CD4-positive, alpha-beta T cell treated with Interleukin-10 for 1 hour (primary cell): ENCODE measurements around the gene MGAT5.

Experiments
- DNase-seq: peaks from one replicate; pipeline ENCODE4 v3.0.0-alpha.2; 2020

MGAT5 gene

DNA sequence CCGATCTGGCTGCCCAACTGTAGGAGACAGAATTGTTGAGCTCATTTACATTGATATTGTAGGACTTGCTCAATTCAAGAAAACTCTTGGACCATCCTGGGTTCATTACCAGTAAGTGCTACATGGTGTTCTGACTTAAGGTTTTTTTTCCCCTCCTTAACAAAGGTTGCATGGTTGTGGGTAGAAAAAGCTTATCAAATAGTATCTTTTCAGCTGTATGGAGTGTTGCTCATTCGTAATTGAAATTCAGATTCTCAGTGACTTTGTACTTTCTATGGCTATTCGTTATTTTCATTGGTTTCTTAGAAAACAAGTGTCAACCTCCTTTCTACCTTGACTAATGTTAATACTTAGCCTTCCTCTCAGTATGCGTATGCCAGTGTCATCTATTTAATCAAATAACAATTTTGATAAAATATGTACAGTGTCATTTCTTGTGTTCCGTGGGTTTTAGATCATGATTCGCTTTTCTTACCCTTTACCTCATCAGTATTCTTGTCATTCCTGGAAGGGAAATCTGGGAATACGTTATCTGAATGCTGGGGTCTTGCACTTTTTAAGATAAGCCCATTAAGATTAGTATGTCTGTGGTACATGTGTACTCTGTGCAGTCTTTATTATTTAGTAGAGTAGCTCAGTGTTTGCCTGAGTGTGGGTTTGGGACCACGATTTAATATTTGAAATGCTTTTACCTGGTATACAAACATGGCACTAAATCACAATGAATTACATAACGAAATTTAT lies 91.3 kb downstream of the MGAT5 start:
- no peak for DNase-seq

DNA sequence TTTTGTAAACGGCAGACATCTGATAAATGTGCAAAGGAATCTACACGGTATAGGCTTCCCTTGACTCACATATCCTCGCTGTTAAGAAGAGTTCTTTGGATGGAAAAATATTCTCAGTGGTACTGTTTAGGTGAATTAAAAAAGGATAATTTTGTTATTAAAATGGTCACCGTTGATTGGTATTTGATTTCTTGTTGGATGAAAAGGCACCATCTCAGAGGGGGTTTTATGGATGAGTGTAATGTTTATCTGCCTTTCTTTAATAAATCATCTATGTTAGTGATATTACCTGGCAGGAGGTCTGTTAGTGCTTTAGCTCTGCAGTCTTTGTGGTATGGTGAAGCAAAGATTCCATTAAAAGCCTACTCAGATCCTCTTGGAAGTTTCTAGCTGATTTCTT lies 92.3 kb downstream of the MGAT5 start:
- no peak for DNase-seq

DNA sequence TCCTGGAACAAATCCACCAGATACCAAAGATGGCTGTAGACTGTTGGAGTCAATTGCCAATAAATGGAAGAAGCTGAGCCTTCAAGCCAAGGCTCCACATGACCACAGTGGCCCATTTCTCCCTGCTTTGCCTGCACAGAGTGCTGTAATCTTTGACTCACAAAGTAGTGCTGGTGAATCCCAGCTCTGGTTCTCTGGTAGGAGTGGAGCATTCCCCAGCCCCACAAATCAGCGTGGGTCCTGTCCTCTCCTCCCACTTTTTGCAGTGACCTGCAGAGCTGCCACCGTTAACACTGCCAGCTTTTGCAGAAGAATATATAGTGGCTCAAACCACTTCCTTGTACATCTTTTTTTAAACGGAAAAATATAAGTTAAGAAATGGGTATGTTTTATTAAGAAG lies 93.9 kb downstream of the MGAT5 start:
- DNase-seq = no peak

DNA sequence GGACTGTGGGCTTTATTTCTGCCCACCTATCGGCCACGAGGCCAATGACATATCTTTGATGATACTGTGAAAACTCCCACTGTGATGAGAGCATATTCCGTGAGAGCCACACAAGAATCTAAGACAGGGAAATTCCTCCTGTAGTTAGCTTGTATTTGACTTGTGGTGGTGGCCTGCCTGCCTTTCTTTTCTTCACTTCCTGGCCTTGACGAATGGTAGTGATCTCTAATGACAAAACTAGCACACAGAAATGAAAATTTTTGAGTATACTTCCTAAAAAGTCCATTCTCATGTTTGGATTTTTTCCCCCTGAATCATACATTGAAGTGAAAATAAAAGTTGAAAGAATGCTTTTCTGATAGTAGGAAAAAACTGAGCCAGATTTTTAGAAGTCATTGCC lies 94.4 kb downstream of the MGAT5 start:
- no peak for DNase-seq

DNA sequence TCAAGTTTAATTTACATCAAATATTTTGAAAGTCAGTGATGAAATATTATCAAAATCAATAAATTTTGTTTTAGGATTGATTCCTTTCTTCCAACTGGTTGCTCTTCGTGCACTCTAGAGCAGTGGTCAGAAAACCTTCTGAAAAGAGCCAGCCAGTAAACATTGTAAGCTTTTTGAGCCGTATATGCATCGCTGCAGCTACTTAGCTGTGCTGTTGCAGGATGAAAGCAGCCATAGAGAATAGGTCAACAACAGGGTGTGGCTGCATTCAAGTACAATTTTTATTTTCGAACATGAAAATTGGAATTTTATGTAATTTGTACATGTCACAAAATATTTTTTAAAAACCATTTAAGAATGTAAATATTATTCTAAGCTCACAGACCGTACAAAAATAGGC lies 94.9 kb downstream of the MGAT5 start:
- no peak for DNase-seq

DNA sequence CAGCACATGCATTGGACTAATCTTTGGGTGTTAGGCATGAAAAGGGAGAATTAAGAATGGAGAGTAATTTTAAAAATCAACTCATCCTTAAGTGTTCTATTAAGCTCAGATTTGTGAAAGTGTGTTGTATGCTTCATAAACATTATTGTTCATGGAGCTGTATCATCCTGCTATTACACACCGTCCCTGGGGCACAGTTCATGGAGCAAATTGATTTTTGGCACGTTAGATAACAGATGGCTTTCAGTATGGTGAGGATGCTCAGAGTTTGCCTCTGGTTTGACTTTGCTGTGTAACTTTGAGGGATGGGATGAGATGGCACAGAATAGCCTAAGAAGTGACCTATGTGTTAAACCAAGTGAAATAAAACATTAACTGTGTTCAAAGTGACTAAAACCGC lies 97.1 kb downstream of the MGAT5 start:
- DNase-seq = no peak

DNA sequence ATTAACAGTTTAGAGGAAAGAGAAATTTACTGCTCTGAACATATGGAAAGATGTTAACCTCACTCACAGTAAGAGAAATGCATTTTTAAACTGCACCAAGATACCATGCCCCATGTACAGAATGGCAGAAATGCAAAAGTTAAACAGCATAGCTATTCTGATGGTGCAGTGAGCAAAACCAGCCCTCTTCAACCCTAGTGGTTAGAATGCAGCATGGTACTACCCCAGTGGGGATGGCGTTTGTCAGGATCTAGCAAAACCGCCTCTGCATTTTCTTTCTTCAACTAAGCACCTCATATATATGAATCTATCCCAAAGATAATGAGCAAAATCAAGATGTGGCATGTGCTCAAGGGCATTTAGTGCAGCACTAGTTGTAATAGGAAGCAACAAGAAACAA lies 98.0 kb downstream of the MGAT5 start:
- no peak for DNase-seq

DNA sequence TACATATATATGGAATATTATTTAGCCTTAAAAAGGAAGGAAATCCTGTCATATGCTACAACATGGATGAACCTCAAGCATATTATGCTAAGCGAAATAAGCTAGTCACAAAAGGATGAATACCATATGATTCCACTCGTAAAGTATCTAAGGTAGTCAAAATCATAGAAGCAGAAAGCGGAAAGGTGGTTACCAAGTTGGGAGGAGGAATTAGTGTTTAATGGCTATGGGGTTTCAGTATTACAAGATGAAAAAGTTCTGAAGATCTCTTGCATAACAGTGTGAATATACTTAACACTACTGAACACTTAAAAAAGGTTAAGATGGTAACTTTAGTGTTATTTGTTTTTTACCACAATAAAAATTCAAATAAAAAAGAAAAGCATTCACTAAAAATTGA lies 99.0 kb downstream of the MGAT5 start:
- no peak for DNase-seq

DNA sequence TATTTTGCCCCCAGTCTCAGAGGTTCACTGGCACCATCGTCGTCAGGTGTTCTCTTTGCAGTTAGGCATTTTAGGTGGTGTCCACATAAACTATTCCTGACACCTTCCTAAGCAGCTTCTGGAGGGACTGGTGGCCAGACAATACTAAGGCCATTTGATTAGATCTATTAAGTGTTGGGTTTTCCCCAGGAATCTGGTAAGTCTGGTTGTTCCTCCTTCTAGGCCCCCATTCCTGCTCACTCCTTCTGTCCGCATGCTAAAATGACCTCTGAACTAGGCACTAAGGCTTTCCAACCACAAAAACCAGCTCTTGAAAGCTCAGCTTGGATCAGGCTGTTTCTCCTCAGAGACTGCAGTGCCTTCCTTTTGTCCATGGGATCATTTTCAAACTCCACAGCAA lies 100.7 kb downstream of the MGAT5 start:
- DNase-seq = no peak

DNA sequence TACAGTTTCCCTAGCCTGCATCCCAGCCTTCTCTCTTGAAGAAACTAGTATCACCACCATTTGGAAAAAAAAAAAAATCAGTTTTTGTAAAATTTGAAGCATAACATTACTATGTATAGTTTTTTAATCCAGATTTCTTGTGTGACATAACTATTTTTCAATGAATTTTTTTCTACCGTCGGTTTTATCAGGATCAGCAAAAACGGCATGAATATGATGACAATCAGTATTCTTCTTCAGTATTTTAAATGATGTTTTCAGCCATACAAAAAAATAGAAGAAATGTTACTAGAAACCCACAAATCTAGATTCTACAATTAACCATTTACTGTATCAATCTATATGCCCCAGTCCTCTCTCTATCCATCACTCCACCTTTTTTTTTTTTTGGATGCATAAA lies 103.9 kb downstream of the MGAT5 start:
- DNase-seq = no peak

DNA sequence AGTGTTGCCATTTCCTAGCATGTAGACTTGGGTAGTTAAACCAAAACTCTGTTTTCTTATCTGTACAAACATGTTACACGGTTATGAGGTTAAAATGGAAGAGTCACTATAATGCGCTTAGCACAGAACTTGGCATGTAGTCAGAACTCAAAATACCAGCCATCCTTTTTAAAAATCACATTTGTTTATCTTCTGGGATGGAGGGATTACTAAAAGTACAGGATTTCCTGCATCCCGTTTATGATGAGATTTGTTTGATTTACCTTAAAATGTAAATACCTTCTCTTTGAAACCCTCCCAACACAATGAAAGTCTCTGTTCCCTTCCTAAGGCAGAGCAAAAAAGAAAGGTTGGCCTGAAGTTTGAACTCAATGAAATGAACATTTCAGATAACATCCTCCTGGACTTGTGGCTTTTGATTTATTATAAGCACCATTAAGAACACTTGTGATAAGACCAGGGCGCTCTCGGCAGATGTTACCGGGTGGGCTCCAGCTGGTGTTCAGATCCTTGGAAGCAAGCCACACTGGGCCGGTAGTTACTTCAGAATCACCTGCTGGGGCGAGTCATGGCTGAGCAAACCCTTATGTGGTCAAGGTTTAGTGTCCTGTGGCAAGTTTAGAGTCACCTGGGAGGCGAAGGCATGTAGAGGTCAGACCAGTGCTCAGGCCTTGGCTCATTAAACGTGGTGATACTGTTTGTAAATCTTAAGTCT lies 105.7 kb downstream of the MGAT5 start:
- no peak for DNase-seq

DNA sequence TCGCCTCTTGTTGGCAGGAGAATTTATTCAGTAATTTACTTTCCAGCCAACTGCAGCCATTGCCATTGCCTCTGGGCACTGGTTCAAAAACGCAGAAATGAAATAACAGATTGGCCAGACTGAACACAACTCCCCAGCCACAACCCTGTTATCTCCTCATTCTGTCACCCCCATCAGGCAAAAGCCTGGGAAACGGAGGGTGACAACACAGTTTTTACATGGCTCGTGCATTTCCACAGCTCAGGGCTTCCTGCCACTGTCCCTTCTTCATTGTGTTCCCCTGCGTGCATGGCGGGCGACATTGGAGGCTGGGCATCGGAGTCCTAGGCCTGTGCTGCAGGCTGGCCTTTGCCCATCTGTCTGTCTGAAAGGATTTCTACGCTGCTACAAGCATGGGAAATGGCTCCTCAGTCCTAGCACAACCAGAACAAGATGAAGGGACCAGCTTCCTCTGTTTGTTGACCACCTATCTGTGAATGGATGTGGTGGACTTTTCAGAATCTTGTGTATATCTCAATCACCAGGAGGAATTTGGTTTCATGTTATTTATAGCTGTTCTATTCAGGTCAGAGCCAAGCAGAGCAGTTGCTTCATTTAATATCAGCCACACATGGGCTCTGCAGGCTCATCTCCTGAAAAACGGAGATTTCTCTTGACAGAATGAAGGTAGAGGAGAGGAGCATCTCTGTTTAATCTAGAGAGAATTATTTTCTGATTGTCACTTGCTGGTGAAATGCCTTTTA lies 107.0 kb downstream of the MGAT5 start:
- DNase-seq = no peak

DNA sequence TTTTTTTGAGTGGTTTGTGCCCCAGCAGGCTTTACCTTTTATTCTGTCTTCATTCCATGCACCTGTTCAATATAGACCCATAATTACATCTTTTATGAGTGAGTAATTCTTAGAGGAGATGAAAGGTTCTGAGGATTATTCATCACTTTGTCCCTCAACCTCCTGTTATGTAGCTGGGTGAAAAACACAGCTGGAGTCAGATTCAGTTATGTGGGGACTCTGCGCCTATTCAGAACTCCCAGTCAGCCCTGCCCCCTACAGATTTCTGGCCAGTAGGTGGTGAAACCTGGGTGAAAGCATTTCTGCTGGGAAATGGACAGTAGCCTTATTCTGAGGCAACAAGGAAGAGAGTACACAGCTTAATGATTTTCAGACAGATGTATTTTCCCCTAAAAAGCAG lies 107.8 kb downstream of the MGAT5 start:
- no peak for DNase-seq

DNA sequence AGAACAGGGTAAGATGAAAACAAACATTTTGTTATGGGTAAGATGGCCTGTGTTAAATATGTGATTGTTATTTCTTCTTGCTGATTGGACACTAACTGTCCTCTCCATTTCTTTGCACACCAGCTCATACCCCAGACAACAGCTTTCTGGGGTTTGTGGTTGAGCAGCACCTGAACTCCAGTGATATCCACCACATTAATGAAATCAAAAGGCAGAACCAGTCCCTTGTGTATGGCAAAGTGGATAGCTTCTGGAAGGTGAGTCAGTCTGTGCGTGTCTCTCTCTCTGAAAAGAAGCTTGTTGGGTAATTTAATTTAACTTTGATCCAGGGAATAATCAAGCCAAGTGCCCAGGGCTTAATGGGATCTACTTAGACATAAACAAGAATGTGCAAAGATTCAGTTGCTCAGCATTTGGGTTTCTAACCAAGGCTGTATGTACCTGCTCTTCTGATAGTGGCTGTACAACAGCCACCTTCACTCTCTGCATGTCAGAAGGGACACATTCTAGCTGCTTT lies 108.3 kb downstream of the MGAT5 start:
- no peak for DNase-seq

DNA sequence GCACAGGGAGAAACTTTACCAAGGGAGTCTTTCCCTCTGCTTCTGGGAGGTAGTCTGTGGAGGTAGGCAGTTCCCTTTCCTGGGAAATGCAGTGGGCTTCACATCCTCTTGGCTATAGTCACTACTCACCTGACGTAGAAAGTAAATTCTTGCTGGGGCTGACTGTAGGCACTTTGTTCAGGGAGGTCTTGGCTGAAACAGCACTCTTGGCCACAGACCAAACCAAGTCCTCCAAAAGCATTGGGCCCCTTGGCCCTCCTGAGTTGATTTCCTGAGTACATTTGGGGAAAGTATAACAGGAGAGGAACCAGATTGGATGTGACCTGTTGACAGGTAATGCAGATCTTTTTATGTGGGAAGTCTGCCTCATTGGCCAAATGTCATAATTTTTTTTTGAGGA lies 108.9 kb downstream of the MGAT5 start:
- no peak for DNase-seq

DNA sequence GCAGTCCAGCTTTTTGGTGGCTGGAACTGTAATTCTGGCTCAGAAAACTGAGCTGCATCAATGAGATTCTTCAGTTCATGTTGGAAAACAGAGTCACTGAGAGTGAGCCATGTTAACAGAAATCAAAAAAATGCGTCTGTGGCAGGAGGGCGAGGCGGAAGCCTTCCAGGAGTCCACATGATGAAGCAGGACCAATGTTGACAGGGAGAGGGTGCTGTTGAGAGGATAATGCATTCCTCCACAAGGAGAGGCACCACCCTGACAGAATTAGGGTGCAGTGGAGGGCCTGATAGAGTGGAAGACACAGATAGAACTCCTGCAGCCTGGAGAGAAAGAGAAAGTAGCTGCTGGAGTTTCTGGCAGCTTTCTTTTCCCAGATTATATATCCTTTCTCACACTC lies 111.5 kb downstream of the MGAT5 start:
- no peak for DNase-seq

DNA sequence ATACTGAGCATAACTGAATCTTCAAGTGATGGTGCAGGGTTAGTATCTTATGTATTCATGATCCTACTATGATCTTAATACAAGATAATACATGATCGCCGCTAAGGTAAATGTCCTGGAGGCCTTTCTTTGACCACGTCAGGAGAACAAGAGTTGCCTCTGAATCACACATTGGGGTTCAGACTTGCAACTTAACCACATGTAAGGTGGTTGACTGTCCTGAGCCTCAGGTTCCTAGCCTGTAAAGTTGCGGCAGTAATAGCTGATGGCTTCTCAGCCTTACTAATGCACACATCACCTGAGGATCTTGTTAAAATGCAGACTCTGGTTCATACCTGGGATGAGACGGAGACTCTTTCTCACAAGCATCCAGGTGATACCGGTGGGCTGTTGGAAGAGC lies 112.5 kb downstream of the MGAT5 start:
- DNase-seq = no peak

DNA sequence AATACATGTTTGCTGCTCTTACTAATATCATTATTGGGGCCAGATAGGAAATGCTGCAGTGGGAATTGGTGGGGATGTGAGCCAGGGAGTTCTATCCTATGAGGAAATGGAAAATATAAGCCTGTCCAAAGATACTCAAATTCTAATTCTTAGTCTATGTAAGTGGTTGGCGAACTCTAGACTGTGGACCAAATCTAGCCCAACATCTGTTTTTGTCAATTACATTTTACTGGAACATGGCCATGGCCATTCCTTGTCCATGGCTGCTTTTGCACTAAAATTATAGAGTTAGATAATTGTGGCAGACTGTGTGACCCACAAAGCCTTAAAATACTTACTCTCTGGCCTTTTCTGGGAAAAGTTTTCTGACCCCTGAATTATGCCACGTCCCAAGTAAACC lies 113.3 kb downstream of the MGAT5 start:
- no peak for DNase-seq

DNA sequence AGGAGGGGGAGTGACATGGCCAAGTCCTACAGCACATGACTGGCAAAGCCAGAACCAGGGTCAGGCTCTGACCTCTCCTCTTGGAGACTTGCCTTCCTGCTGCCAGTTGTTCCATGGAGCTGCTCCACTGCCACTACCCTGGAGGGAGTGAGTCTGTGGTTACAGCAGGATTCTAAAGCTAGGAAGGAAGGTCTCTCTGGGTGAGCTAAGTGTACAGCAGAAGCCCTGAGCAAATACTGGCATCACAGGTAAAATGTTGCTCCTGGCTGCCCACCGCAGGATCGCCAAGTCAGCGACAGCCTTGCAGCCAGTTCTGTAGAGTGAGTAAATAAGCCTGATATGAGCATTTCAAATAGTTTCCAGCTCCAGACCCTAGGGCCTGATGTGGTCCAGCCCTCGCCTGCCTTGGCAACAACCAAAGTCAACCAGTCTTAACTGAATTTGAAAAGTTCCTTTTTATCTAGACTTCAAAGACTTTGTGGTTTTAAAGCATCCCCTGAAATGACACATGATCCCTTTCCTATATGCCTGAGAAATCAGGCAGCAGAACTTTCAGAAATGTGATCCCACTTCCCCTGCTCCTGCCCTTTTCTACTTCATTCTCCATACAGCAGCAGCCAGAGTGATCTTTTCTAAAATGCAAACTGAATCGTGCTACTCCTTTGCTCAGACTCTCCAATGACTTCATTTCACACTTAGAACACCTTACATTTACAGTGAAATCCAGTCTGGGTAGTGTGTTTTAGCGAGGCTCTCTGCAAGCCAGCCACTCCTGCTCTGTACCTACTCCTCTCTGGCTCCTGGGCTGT lies 114.3 kb downstream of the MGAT5 start:
- DNase-seq = no peak

DNA sequence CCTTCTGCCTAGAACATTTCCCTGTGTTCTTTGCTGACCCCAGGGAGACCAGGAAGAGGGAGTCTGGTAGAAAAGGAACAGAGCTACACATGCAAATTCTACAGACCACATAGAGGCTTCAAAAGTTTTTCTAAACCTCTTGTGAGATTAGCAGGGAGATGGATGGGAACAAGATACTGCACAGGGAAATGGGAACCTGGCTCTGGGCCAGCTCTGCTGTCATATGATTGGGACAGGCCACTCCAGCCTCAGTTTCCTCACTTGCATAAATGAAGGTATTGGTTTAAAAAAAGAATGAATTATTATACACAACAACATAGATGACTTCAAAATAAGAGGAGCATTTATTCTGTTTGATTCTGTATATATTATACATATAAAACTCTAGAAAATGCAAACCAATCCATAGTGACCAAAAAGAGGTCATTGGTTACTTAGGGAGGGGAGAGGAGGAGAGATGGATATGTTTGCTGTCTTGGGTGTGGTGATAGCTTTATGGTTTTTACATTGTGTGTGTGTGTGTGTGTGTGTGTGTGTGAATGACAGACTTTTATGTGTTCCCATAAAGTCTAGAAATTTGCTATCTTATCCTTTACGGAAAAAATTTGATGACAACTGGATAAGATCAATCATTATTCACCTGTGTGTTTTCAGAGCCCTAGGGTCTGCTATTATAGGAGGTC lies 115.5 kb downstream of the MGAT5 start:
- no peak for DNase-seq

DNA sequence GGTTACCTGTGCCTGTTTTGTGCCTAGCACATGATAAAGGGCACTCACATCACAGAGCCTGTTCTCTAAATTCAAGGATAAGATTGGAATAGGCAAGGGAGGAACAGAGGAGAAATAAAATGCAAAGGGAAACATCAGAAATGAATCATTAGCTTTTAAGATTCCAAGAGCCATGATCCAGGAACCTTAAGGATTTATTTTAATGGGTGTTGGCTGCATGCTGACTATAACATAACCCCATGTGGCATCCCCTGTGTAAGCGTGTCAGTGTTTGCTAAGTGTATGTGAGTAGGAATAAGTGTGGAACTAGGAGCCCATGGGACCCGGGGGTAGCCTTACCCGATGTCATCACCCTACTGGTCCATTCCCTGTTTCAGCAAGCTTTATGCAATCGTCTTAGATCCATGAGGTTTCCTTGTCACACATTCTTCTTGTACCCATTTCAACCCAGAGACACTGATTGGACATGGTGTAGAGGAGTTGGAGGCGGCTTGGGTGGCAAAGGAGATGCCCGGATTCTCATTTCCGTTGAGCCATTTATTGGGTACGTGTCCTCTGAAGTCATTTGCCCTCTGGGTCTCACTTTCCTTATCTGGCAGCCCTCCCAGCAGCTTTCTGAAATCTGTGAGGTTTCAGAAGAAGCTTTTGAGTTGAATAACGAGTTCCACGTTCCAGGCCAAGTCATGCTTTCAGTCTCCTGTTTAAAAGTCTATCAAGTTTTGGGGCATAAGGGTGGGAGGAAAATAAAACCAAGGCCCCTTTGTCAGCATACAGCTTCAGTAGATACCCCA lies 117.0 kb downstream of the MGAT5 start:
- no peak for DNase-seq

DNA sequence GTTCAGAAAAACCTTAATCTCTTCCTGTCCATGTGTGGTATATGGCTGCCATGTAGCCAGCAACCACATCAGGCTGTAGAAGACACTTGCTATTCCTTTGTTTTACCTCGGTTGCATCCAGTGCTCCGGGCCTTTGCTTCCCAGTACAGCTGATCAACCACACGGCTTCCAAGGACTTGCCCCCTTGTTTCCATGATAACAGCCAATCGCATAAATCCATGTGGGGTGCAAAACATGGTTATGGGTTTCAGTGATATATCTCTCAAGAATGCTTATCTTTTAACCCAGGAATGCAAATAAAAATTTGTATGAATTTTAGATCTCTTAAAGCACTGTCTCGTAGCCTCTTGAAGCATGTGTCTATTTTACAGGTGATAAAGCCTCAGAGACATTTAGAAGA lies 118.3 kb downstream of the MGAT5 start:
- no peak for DNase-seq
